Brain microvascular endothelial cell (primary cell): ENCODE measurements around the gene SH3PXD2B.

ENCODE experiments used
- DNase-seq: peaks from one replicate; pipeline ENCODE4 v3.0.0-alpha.2; 2020
- H3K27ac ChIP-seq: fragments of 250-450 bp; sonication (Bioruptor Pico); 2 replicates; pipeline ENCODE4 v1.5.1; 2020; ENCODE audit warnings: mild to moderate bottlenecking, moderate library complexity
- H3K27me3 ChIP-seq: fragments of 250-450 bp; sonication (Bioruptor Pico); replicated peaks from 2 replicates; pipeline ENCODE4 v1.5.1; 2020; ENCODE audit warnings: mild to moderate bottlenecking
- H3K36me3 ChIP-seq: fragments of 250-450 bp; sonication (Bioruptor Pico); replicated peaks from 2 replicates; pipeline ENCODE4 v1.5.1; 2020; ENCODE audit warnings: mild to moderate bottlenecking
- H3K4me3 ChIP-seq: 2 replicates; pipeline ENCODE4 v1.5.1; 2011; ENCODE audit warnings: low read depth, mild to moderate bottlenecking, control low read depth, low read length, moderate library complexity
- CTCF ChIP-seq: IDR thresholded peaks from 2 replicates; pipeline ENCODE4 v1.5.1; 2011; ENCODE audit warnings: low read depth, mild to moderate bottlenecking, moderate library complexity, low read length, control low read depth, inconsistent platforms; ENCODE audit errors: missing control alignments
- in situ Hi-C: cut with HindIII; loops from 2 replicates; pipeline ENCODE4 v1.10.0; 2017; ENCODE audit warnings: low sequenced_read_pairs, low pct_ligation_motif_present

The SH3PXD2B gene

DNA sequence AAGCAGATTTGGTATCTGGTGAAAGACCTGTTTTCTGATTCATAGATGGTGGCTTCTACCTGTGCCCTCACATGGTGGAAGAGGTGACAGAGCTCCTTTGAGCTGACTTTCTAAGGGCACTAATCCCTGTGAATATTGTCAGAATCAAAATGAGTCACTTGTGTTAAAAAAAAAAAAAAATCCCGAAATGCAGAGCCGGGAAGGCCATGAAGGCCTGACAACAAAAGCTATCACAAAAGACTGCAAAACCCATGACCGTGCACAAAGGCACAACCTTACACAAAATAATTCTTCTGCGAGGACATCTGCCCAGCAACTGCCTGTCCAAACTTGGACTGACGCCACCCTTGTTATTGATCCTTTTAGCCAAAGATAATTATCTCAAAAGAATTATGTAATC lies 151.2 kb downstream of the SH3PXD2B start:
- Histone ChIP-seq H3K27me3 (no peaks in the 10 kb centered on the region), H3K27ac (no peak overlapping the region), H3K4me3 (no peak overlapping the region), H3K36me3 (no peaks in the 10 kb centered on the region)
- DNase-seq: no peak
- TF ChIP-seq CTCF: no peak
- in situ Hi-C loops: no loop called here

GRCh38 chr5:172302047-172302710 lies 152.1 kb downstream of the SH3PXD2B start:
- DNase-seq: no peak
- Histone ChIP-seq H3K4me3 (no peak overlapping the region), H3K27ac (no peak overlapping the region), H3K27me3 (no peaks in the 10 kb centered on the region), H3K36me3 (no peaks in the 10 kb centered on the region)
- in situ Hi-C loops: no loop called here
- no peak for TF ChIP-seq CTCF

GRCh38 chr5:172299916-172300439 lies 154.3 kb downstream of the SH3PXD2B start:
- Histone ChIP-seq H3K36me3 (no peaks in the 10 kb centered on the region), H3K4me3 (no peak overlapping the region), H3K27ac (no peak overlapping the region), H3K27me3 (no peaks in the 10 kb centered on the region)
- in situ Hi-C loops: no loop called here
- peak; percentile 79 for DNase-seq
- no peak for TF ChIP-seq CTCF

- Histone ChIP-seq H3K36me3 (no peaks in the 10 kb centered on the region), H3K4me3 (no peak overlapping the region), H3K27ac (no peak overlapping the region), H3K27me3 (no peaks in the 10 kb centered on the region)
- TF ChIP-seq CTCF: no peak
- no peak for DNase-seq
- in situ Hi-C loops: no loop called here
Measured at GRCh38 chr5:172294831-172295230, 159.5 kb downstream of the SH3PXD2B start.

GRCh38 chr5:172293745-172294342 lies 160.5 kb downstream of the SH3PXD2B start:
- Histone ChIP-seq H3K27ac (no peak overlapping the region), H3K36me3 (no peaks in the 10 kb centered on the region), H3K27me3 (no peaks in the 10 kb centered on the region), H3K4me3 (no peak overlapping the region)
- in situ Hi-C loops: no loop called here
- no peak for TF ChIP-seq CTCF
- DNase-seq: no peak
